Ishikawa (cell line): ENCODE results near the gene GPC6.

Source experiments
- RAD21 ChIP-seq: IDR thresholded peaks from 2 replicates; pipeline ENCODE4 v1.6.1; 2012; ENCODE audit warnings: low read depth
- TAF1 ChIP-seq: IDR thresholded peaks from 2 replicates; pipeline ENCODE4 v1.6.1; 2012; ENCODE audit warnings: low read depth, mild to moderate bottlenecking
- TCF12 ChIP-seq: IDR thresholded peaks from 2 replicates; pipeline ENCODE4 v1.6.1; 2012; ENCODE audit warnings: low read depth

GRCh38 chr13:93778548-93778947 lies 551.9 kb downstream of the GPC6 start:
- TF ChIP-seq TAF1 = no peak
- no peak for TF ChIP-seq RAD21
- TF ChIP-seq TCF12 = no peak
